ENCODE results near the gene ZNF518A. TPM values are rescaled to one million over a fixed set of nuclear protein-coding genes. Genes with fewer than 3 reads are reported as not detected.

ZNF518A gene
- total RNA-seq, 1 experiment from 2014 or later = 4.5 TPM

Other genes starting within 250 kb of the ZNF518A start
- 3.0 TPM in 1 of 2 replicates, not detected in the other for gene CC2D2B, start 222.3 kb upstream of the ZNF518A start, total RNA-seq (2014; rRNA removed; shearing (Covaris generic))
- gene CCNJ, start 86.7 kb upstream of the ZNF518A start, total RNA-seq (2014; rRNA removed; shearing (Covaris generic)) = 5.0 and 6.6 TPM in 2 replicates
- 0.10 TPM in 1 of 2 replicates, not detected in the other for gene BLNK, start 141.3 kb downstream of the ZNF518A start, total RNA-seq (2014; rRNA removed; shearing (Covaris generic))
- not detected in 2 replicates for gene DNTT, start 174.1 kb downstream of the ZNF518A start, total RNA-seq (2014; rRNA removed; shearing (Covaris generic))
- gene OPALIN, start 228.7 kb downstream of the ZNF518A start, total RNA-seq (2014; rRNA removed; shearing (Covaris generic)) = not detected in 2 replicates

All from H4 (cell line).